Smooth muscle cell of the brain vasculature (primary cell): Measurements from ENCODE around the gene PSG1.
"Not testable (repeated sequence)": the region's sequence is repeated elsewhere in the genome, so short reads cannot be mapped to it uniquely, and the experiment has no call there.

Experiments used
- DNase-seq: peaks from one replicate; pipeline ENCODE4 v3.0.0-alpha.2; 2012; ENCODE audit warnings: low read depth, low spot score

The PSG1 gene

GRCh38 chr19:42881279-42881678 is 1.8 kb upstream of the PSG1 start:
- not testable (repeated sequence) for DNase-seq

GRCh38 chr19:42880621-42881020 is 1.1 kb upstream of the PSG1 start:
- not testable (repeated sequence) for DNase-seq

- DNase-seq: not testable (repeated sequence)
Measured at GRCh38 chr19:42876596-42876995, 2.9 kb downstream of the PSG1 start.

- DNase-seq: not testable (repeated sequence)
Measured at GRCh38 chr19:42875881-42876280, 3.6 kb downstream of the PSG1 start.

GRCh38 chr19:42874901-42875813 is 4.4 kb downstream of the PSG1 start:
- DNase-seq: not testable (repeated sequence)

GRCh38 chr19:42874136-42874535 is 5.4 kb downstream of the PSG1 start:
- DNase-seq: not testable (repeated sequence)

- no peak for DNase-seq
Measured at GRCh38 chr19:42872608-42873007, 6.9 kb downstream of the PSG1 start.

GRCh38 chr19:42857544-42857867 is 22.0 kb downstream of the PSG1 start:
- no peak for DNase-seq

GRCh38 chr19:42856866-42857543 is 22.5 kb downstream of the PSG1 start:
- not testable (repeated sequence) for DNase-seq

GRCh38 chr19:42854745-42855144 is 24.8 kb downstream of the PSG1 start:
- not testable (repeated sequence) for DNase-seq

- DNase-seq: not testable (repeated sequence)
Measured at GRCh38 chr19:42853231-42853630, 26.3 kb downstream of the PSG1 start.

GRCh38 chr19:42852821-42853220 is 26.7 kb downstream of the PSG1 start:
- DNase-seq: not testable (repeated sequence)

GRCh38 chr19:42851718-42852280 is 27.7 kb downstream of the PSG1 start:
- DNase-seq: not testable (repeated sequence)

GRCh38 chr19:42850981-42851717 is 28.4 kb downstream of the PSG1 start:
- DNase-seq: peak; percentile 32

GRCh38 chr19:42846597-42846996 is 32.9 kb downstream of the PSG1 start:
- no peak for DNase-seq

- DNase-seq: not testable (repeated sequence)
Measured at GRCh38 chr19:42843631-42844030, 35.9 kb downstream of the PSG1 start.

- not testable (repeated sequence) for DNase-seq
Measured at GRCh38 chr19:42832746-42833442, 46.6 kb downstream of the PSG1 start.

GRCh38 chr19:42832023-42832680 is 47.4 kb downstream of the PSG1 start:
- DNase-seq: not testable (repeated sequence)

- no peak for DNase-seq
Measured at GRCh38 chr19:42831221-42832019, 48.1 kb downstream of the PSG1 start.
